HUES64 (cell line): Measurements from ENCODE around the gene ACAP1.
"Not testable (repeated sequence)": the region's sequence is repeated elsewhere in the genome, so short reads cannot be mapped to it uniquely, and the experiment has no call there.

Experiments used
- H3K27ac ChIP-seq: 2 replicates; pipeline ENCODE4 v1.7.0; 2013; ENCODE audit warnings: low read depth, low read length, inconsistent platforms
- H3K27me3 ChIP-seq: 2 replicates; pipeline ENCODE4 v1.6.1; 2013; ENCODE audit warnings: mild to moderate bottlenecking, low read length; ENCODE audit not compliant: insufficient read depth
- H3K36me3 ChIP-seq: 2 replicates; pipeline ENCODE4 v1.6.1; 2013; ENCODE audit warnings: mild to moderate bottlenecking, low read length; ENCODE audit not compliant: insufficient read depth
- H3K4me1 ChIP-seq: 2 replicates; pipeline ENCODE4 v1.6.1; 2013; ENCODE audit warnings: mild to moderate bottlenecking, low read length, moderate library complexity; ENCODE audit not compliant: insufficient read depth
- H3K4me3 ChIP-seq: 2 replicates; pipeline ENCODE4 v1.5.1; 2013; ENCODE audit warnings: mild to moderate bottlenecking, low read length, moderate library complexity
- H3K9ac ChIP-seq: 2 replicates; pipeline ENCODE4 v1.6.1; 2013; ENCODE audit warnings: mild to moderate bottlenecking, low read depth, low read length
- H3K9me3 ChIP-seq: 2 replicates; pipeline ENCODE4 v1.6.1; 2013; ENCODE audit warnings: low read depth, low read length; ENCODE audit not compliant: insufficient read depth
- WGBS: fragments of 150-250, 120-280 bp; methylation state at CpG from one replicate; pipeline ENCODE4 v1.1.7; 2013; ENCODE audit warnings: missing lambda C conversion rate; 5-methylcytosine and 5-hydroxymethylcytosine counted together

The ACAP1 gene

GRCh38 chr17:7363311-7363710 is 27.0 kb downstream of the ACAP1 start:
- no peaks in the 10 kb centered on the region for H3K9me3 ChIP-seq
- H3K27me3 ChIP-seq = no peaks in the 10 kb centered on the region
- H3K4me3 ChIP-seq = no peak overlapping the region
- H3K4me1 ChIP-seq = peaks cover 4% of the 10 kb centered on the region; the same call in 1 of the 2 replicates
- no peaks in the 10 kb centered on the region for H3K36me3 ChIP-seq
- H3K9ac ChIP-seq = no peak overlapping the region
- WGBS = 92% methylated on average over 6 of the region's 6 CpGs
- H3K27ac ChIP-seq = no peak overlapping the region

DNA sequence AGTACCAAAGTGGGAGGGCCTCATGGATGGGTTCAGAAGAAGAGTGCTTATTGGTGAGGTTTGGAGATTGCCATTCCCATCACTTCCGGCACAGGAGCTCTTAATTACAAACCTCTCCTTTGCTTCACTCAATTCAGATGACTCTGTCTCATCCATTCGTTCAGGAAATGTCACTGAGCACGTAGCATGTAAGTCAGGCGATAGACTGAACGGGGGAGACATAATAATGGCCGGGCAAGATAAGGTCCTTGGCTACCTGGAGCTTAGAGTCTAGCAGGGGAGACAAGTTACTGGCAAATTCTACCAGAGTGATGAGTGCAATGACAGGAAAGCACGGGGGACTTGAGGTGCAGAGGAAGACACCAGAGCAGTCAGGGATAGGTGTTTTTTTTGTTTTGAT is 29.6 kb downstream of the ACAP1 start:
- H3K9me3 ChIP-seq, H3K9ac ChIP-seq, H3K4me1 ChIP-seq, H3K4me3 ChIP-seq, H3K36me3 ChIP-seq, H3K27me3 ChIP-seq, H3K27ac ChIP-seq: not testable (repeated sequence)
- 95% methylated on average over 6 of the region's 7 CpGs for WGBS

DNA sequence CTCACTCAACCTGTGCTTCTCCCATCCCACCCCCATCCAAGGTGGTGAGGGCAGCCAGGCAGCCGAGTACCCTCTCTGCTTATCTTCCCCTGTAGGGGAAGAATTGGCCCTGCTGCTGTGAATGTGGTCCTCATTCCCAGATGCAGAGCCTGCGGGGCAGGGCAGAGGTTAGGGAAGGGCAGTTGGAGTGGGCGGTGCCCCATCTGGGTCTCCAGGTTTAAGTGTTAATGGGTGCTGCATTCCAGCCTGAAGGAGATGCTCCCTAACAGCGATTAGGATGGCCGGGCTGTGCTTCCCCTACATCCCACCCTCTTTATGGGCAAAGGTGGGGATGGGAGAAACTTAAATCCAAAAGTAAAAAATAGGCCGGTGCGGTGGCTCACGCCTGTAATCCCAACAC is 30.8 kb downstream of the ACAP1 start:
- Histone ChIP-seq H3K27ac (no peak overlapping the region), H3K27me3 (no peaks in the 10 kb centered on the region), H3K4me3 (no peak overlapping the region), H3K36me3 (no peaks in the 10 kb centered on the region), H3K9me3 (no peaks in the 10 kb centered on the region), H3K4me1 (peaks cover 6% of the 10 kb centered on the region; the same call in 1 of the 2 replicates), H3K9ac (no peak overlapping the region)
- WGBS = 70% methylated on average over 6 of the region's 8 CpGs

- peaks cover 6% of the 10 kb centered on the region; the same call in 1 of the 2 replicates for H3K4me1 ChIP-seq
- no peak overlapping the region for H3K9ac ChIP-seq
- H3K27me3 ChIP-seq = no peaks in the 10 kb centered on the region
- H3K27ac ChIP-seq = no peak overlapping the region
- H3K36me3 ChIP-seq = no peaks in the 10 kb centered on the region
- no peak overlapping the region for H3K4me3 ChIP-seq
- WGBS = 71% methylated on average over 10 of the region's 13 CpGs
- no peaks in the 10 kb centered on the region for H3K9me3 ChIP-seq
These were observed 31.7 kb downstream of the ACAP1 start for GRCh38 chr17:7367918-7368598.

- not testable (repeated sequence) for H3K27ac ChIP-seq, H3K9ac ChIP-seq, H3K36me3 ChIP-seq, H3K4me3 ChIP-seq, H3K27me3 ChIP-seq, H3K4me1 ChIP-seq, H3K9me3 ChIP-seq
- WGBS = 88% methylated on average over 5 of the region's 5 CpGs
These were observed 32.3 kb downstream of the ACAP1 start for GRCh38 chr17:7368599-7368994.

DNA sequence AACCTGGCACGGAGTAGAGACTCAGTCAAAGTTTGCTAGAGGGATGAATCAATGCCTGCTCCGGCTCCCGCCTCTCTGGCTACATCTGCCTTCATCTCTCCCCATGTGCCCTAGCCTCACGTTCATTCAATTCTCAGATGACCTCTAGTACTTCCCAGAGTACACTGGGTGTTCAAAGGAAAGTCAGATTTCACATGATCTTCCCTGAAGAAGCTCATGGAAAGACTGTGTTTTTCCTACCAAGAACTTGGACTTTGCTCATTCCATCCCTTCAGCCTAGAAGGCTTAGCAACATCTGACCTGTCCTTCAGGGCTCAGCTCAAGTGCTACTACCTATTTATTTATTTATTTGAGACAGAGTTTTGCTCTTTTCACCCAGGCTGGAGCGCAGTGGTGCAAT is 33.5 kb downstream of the ACAP1 start:
- no peak overlapping the region for H3K9ac ChIP-seq
- H3K4me1 ChIP-seq = peaks cover 6% of the 10 kb centered on the region; the same call in 1 of the 2 replicates
- no peaks in the 10 kb centered on the region for H3K36me3 ChIP-seq
- WGBS = 87% methylated on average over 5 of the region's 5 CpGs
- no peak overlapping the region for H3K4me3 ChIP-seq
- H3K27me3 ChIP-seq = no peaks in the 10 kb centered on the region
- H3K9me3 ChIP-seq = no peaks in the 10 kb centered on the region
- H3K27ac ChIP-seq = no peak overlapping the region

DNA sequence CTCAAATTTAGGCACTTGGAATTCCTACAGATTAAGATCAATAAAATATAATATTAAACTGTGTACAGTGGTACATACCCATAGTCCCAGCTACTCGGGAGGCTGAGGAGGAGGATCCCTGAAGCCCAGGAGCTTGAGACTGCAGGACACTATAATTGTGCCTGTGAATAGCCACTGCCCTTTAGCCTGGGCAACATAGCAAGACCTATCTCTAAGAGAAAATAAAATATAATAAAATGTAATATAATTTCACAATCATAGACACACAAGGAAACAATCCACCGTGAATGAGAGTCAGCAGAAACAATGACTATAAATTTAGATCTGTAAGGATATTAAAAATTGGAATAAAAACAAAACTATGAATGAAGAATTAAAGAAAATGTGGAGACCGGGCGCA is 34.5 kb downstream of the ACAP1 start:
- H3K36me3 ChIP-seq = no peaks in the 10 kb centered on the region
- H3K9ac ChIP-seq = no peak overlapping the region
- H3K9me3 ChIP-seq = no peaks in the 10 kb centered on the region
- no peak overlapping the region for H3K27ac ChIP-seq
- H3K4me3 ChIP-seq = no peak overlapping the region
- peaks cover 6% of the 10 kb centered on the region; the same call in 1 of the 2 replicates for H3K4me1 ChIP-seq
- 89% methylated on average over 3 of the region's 4 CpGs for WGBS
- no peaks in the 10 kb centered on the region for H3K27me3 ChIP-seq

DNA sequence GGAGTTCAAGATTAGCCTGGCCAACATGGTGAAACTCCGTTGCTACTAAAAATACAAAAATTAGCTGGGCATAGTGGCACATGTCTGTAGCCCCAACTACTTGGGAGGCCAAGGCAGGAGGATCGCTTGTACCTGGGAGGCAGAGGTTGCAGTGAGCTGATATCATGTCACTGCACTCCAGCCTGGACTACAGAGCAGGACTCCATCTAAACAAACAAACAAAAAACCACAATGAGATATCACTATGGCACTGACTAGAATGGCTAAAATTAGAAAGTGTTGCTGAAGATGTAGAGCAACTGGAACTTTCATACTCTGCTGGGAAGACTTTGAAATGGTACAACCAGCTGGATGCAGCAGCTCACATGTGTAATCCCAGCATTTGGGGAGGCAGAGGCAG is 38.0 kb downstream of the ACAP1 start:
- no peaks in the 10 kb centered on the region for H3K36me3 ChIP-seq
- H3K4me3 ChIP-seq = no peak overlapping the region
- no peaks in the 10 kb centered on the region for H3K27me3 ChIP-seq
- 94% methylated on average over 2 of the region's 2 CpGs for WGBS
- H3K27ac ChIP-seq = no peak overlapping the region
- H3K4me1 ChIP-seq = no peaks in the 10 kb centered on the region
- peaks cover 3% of the 10 kb centered on the region; the same call in 1 of the 2 replicates for H3K9me3 ChIP-seq
- no peak overlapping the region for H3K9ac ChIP-seq

DNA sequence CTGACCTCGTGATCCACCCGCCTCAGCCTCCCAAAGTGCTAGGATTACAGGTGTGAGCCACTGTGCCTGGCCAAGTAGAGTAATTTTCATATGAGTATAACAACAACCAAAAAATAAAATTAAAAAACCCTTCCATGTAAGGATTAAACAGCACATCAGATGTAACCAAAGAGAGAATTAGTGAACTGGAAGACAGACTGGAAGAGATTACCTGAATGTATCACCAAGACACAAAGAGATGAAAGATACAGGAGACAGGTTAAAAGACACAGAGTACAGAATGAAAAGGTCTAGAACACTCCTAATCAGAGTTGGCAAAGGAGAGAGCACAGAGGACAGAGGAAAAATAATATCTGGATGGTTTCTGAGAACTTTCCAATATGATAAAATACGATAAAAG is 42.8 kb downstream of the ACAP1 start:
- H3K27me3 ChIP-seq = peaks cover 42% of the 10 kb centered on the region
- H3K27ac ChIP-seq = no peak overlapping the region
- peaks cover 7% of the 10 kb centered on the region; the same call in 1 of the 2 replicates for H3K9me3 ChIP-seq
- no peaks in the 10 kb centered on the region for H3K4me1 ChIP-seq
- H3K36me3 ChIP-seq = no peaks in the 10 kb centered on the region
- H3K9ac ChIP-seq = no peak overlapping the region
- 100% methylated on average over 2 of the region's 3 CpGs for WGBS
- no peak overlapping the region for H3K4me3 ChIP-seq

GRCh38 chr17:7380321-7380720 is 44.0 kb downstream of the ACAP1 start:
- Histone ChIP-seq H3K9me3 (peaks cover 7% of the 10 kb centered on the region; the same call in 1 of the 2 replicates), H3K36me3 (no peaks in the 10 kb centered on the region), H3K27ac (no peak overlapping the region), H3K4me3 (peak overlapping the region; percentile 54), H3K4me1 (no peaks in the 10 kb centered on the region), H3K27me3 (peaks cover 42% of the 10 kb centered on the region), H3K9ac (peak overlapping the region; percentile 39; the same call in 1 of the 2 replicates)
- WGBS = 79% methylated on average over 7 of the region's 7 CpGs

DNA sequence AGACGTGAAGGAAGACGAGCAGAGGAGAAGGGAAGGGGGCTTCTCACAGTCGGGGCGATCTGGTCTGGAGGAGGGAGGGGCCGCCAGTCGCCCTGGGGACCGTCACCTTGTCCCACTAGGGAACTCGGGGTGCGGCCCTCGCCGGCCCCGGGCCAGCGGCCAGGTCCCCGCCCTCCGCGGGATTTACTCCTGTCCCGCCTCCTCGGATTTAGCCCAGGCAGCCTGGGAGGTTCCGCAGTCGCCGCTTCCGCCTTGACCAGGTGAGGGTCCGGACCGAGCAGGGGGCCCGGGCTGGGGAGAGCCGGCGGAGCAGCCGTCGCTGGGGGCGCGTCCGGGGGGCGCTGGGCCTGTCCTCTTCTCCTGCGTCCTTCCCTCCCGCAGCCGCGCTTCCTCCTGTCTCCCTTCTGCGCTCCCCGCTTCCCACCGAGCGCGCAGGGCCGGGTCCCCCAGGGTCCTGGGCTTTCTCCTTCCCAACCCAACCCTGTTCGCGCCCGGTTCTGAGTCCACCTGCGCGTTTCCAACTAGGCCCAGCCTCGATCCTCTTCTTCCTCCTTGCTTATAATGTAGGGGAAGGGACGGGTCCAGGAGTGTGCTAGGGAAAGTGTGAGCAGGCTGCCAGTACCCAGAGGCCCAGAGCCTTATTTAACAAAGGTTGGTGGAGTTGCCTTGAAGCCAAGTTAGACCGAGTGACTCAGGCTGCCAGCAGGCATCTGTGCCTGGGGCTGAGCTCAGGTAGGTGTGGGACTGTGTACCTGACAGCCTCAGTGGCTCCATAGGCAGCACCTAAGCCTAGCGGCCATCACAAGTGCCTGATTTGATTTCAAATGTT is 44.7 kb downstream of the ACAP1 start, which contains the start of gene TNK1:
Gene TNK1 (plus strand): TSS at position 235 of the 829 bp plus-strand sequence. CDS start 1,838 bp downstream, outside the sequence.
- Histone ChIP-seq H3K27ac (no peak within 1 kb of the TSS), H3K4me3 (peak within 1 kb of the TSS; percentile 54), H3K9ac (peak within 1 kb of the TSS; percentile 39; the same call in 1 of the 2 replicates), H3K36me3 (no peaks in the 10 kb centered on the region), H3K27me3 (peaks cover 42% of the 10 kb centered on the region), H3K9me3 (peaks cover 7% of the 10 kb centered on the region; the same call in 1 of the 2 replicates), H3K4me1 (no peaks in the 10 kb centered on the region)
- WGBS = 4% methylated on average over 51 of the region's 52 CpGs
